ENCODE measurements around the gene TARS2.

Gene TARS2

DNA sequence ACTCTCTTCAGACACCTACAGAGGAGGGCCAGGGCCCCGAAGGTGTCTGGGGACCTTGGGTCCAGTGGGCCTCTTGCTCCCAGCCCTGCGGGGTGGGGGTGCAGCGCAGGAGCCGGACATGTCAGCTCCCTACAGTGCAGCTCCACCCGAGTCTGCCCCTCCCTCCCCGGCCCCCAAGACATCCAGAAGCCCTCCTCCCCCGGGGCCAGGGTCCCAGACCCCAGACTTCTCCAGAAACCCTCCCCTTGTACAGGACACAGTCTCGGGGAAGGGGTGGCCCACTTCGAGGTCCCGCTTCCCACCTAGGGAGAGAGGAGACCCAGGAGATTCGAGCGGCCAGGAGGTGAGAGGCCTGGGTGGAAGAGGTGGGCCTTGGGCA lies 65.7 kb downstream of the TARS2 start:
- Histone ChIP-seq H3K4me3 (ENCODE audit: low read depth in 1 of 2, low read length in 2 of 2) (no peak overlapping the region), H3K4me1 (ENCODE audit: insufficient read depth, low read length) (peaks cover 10% of the 10 kb centered on the region)

DNA sequence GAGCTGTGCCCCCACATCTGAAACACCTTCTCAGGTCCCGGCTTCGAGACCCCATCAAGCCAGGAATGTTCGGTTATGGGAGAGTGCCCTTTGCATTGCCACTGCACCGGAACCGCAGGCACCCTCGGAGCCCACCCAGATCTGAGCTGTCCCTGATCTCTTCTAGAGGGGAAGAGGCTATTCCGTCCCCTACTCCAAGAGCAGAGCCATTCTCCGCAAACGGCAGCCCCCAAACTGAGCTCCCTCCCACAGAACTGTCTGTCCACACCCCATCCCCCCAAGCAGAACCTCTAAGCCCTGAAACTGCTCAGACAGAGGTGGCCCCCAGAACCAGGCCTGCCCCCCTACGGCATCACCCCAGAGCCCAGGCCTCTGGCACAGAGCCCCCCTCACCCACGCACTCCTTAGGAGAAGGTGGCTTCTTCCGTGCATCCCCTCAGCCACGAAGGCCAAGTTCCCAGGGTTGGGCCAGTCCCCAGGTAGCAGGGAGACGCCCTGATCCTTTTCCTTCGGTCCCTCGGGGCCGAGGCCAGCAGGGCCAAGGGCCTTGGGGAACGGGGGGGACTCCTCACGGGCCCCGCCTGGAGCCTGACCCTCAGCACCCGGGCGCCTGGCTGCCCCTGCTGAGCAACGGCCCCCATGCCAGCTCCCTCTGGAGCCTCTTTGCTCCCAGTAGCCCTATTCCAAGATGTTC lies 66.3 kb downstream of the TARS2 start:
- H3K27me3 ChIP-seq (ENCODE audit: control insufficient read depth in 1 of 2, insufficient read depth in 2 of 2, low read length in 2 of 2) = no peaks in the 10 kb centered on the region
- H3K4me1 ChIP-seq (ENCODE audit: insufficient read depth, low read length) = peaks cover 10% of the 10 kb centered on the region
- peak overlapping the region; percentile 80 for H3K27ac ChIP-seq (ENCODE audit: low read depth, low read length)
- peaks cover 13% of the 10 kb centered on the region for H3K36me3 ChIP-seq (ENCODE audit: insufficient read depth, low read length)
- H3K9ac ChIP-seq (ENCODE audit: low read length) = no peak overlapping the region
- H3K4me3 ChIP-seq (ENCODE audit: low read depth in 1 of 2, low read length in 2 of 2) = no peak overlapping the region
- no peaks in the 10 kb centered on the region for H3K9me3 ChIP-seq (ENCODE audit: low read length)

More for the DNA sequence above, 65.7 kb downstream of the TARS2 start:
- Histone ChIP-seq H3K27me3 (ENCODE audit: control insufficient read depth in 1 of 2, insufficient read depth in 2 of 2, low read length in 2 of 2) (no peaks in the 10 kb centered on the region), H3K9ac (ENCODE audit: low read length) (no peak overlapping the region), H3K9me3 (ENCODE audit: low read length) (no peaks in the 10 kb centered on the region), H3K27ac (ENCODE audit: low read depth, low read length) (peak overlapping the region; percentile 80), H3K36me3 (ENCODE audit: insufficient read depth, low read length) (peaks cover 13% of the 10 kb centered on the region)

DNA sequence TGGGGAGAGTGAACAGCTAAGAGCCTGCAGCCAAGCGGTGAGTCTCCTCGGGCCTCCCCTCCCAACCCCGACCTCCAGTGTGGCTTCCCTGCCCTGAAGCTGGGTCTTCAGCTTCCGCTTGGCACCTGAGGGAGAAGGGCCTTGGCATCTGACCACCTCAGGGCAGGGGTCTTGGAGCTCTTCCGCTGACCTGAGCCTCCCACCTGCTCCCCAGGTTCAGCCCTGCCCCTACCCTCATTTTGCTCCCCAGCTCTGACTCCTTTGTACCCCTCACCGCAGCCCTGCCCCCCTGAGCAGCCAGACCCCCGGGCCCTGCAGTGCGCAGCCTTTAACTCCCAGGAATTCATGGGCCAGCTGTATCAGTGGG lies 66.8 kb downstream of the TARS2 start:
- no peaks in the 10 kb centered on the region for H3K27me3 ChIP-seq (ENCODE audit: control insufficient read depth in 1 of 2, insufficient read depth in 2 of 2, low read length in 2 of 2)
- H3K4me1 ChIP-seq (ENCODE audit: insufficient read depth, low read length) = peaks cover 10% of the 10 kb centered on the region
- no peak overlapping the region for H3K27ac ChIP-seq (ENCODE audit: low read depth, low read length)
- no peaks in the 10 kb centered on the region for H3K9me3 ChIP-seq (ENCODE audit: low read length)
- H3K4me3 ChIP-seq (ENCODE audit: low read depth in 1 of 2, low read length in 2 of 2) = no peak overlapping the region
- peaks cover 13% of the 10 kb centered on the region for H3K36me3 ChIP-seq (ENCODE audit: insufficient read depth, low read length)
- H3K9ac ChIP-seq (ENCODE audit: low read length) = no peak overlapping the region

DNA sequence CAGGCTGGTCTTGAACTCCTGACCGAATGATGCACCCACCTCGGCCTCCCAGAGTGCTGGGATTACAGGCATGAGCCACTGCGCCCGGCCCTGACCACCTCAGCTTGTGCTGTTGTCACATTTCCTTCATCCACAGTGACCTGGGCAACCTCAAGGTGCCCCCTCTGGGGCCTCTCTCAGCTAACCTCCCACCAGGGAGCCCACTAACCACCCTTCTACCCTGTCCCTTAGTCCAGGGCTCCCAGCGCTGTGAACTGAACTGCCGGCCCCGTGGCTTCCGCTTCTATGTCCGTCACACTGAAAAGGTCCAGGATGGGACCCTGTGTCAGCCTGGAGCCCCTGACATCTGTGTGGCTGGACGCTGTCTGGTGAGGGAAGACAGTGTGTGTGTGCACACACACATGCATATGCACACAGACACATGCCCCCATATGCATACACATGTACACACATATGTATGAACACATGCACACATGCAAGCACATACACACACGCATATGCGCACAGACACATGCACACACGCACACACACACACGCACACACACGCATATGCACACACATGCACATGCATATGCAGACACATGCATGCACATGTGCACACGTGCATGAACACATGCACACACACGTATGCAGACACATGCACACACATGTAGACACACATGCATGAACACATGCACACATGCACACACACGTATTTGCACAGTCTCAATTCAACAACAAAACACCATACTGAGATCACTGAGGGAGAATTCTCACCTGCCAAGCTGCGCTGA lies 68.2 kb downstream of the TARS2 start:
- Histone ChIP-seq H3K27me3 (ENCODE audit: control insufficient read depth in 1 of 2, insufficient read depth in 2 of 2, low read length in 2 of 2) (no peaks in the 10 kb centered on the region), H3K4me1 (ENCODE audit: insufficient read depth, low read length) (peaks cover 23% of the 10 kb centered on the region), H3K4me3 (ENCODE audit: low read depth in 1 of 2, low read length in 2 of 2) (no peak overlapping the region), H3K9ac (ENCODE audit: low read length) (no peak overlapping the region), H3K36me3 (ENCODE audit: insufficient read depth, low read length) (peaks cover 13% of the 10 kb centered on the region), H3K27ac (ENCODE audit: low read depth, low read length) (no peak overlapping the region), H3K9me3 (ENCODE audit: low read length) (no peaks in the 10 kb centered on the region)

DNA sequence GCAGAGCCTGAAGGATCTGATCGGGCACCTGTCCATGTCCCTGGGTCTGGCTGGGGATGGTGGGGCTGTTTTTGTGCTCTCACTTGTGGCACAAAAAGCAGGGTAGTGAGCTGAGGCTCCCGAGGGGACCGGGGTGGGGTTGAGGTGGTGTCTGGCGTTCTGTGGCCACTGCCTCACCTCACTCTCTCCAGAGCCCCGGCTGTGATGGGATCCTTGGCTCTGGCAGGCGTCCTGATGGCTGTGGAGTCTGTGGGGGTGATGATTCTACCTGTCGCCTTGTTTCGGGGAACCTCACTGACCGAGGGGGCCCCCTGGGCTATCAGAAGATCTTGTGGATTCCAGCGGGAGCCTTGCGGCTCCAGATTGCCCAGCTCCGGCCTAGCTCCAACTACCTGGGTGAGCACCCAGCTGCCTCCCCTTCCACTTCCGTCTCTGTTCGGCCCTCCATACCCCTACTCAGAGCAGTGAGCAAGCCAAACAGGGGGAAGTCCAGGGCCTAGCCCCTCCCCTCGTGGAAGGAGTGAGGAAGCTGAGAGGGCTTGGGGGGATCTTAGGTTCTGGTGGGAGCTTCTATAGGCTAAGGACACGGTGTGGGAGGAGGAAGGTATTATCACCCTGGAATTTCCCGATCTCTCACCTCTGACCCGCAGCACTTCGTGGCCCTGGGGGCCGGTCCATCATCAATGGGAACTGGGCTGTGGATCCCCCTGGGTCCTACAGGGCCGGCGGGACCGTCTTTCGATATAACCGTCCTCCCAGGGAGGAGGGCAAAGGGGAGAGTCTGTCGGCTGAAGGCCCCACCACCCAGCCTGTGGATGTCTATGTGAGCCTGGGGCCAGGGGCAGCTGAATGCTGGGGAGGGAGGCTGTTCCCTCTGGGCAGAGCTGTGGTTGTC lies 69.0 kb downstream of the TARS2 start:
- Histone ChIP-seq H3K36me3 (ENCODE audit: insufficient read depth, low read length) (peaks cover 13% of the 10 kb centered on the region), H3K27ac (ENCODE audit: low read depth, low read length) (no peak overlapping the region), H3K4me1 (ENCODE audit: insufficient read depth, low read length) (peaks cover 28% of the 10 kb centered on the region), H3K9ac (ENCODE audit: low read length) (no peak overlapping the region), H3K9me3 (ENCODE audit: low read length) (no peaks in the 10 kb centered on the region), H3K27me3 (ENCODE audit: control insufficient read depth in 1 of 2, insufficient read depth in 2 of 2, low read length in 2 of 2) (no peaks in the 10 kb centered on the region), H3K4me3 (ENCODE audit: low read depth in 1 of 2, low read length in 2 of 2) (no peak overlapping the region)

DNA sequence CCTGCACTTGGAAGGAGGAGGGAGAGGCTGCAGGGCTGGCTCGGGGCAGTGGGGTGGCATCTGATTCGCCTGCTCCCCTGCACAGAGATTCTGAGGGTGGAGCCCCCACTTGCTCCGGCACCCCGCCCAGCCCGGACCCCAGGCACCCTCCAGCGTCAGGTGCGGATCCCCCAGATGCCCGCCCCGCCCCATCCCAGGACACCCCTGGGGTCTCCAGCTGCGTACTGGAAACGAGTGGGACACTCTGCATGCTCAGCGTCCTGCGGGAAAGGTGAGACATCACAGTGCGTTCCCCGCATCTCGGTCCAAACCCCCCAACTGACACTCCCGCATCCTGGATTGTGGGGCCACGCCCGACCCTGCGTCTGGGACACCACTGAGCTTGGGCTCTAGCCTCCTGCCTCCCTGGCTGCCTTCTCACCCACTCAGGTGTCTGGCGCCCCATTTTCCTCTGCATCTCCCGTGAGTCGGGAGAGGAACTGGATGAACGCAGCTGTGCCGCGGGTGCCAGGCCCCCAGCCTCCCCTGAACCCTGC lies 69.9 kb downstream of the TARS2 start:
- Histone ChIP-seq H3K36me3 (ENCODE audit: insufficient read depth, low read length) (peaks cover 13% of the 10 kb centered on the region), H3K27ac (ENCODE audit: low read depth, low read length) (no peak overlapping the region)

More for the DNA sequence above, 69.9 kb downstream of the TARS2 start:
- Histone ChIP-seq H3K4me1 (ENCODE audit: insufficient read depth, low read length) (peaks cover 33% of the 10 kb centered on the region), H3K9me3 (ENCODE audit: low read length) (no peaks in the 10 kb centered on the region), H3K27me3 (ENCODE audit: control insufficient read depth in 1 of 2, insufficient read depth in 2 of 2, low read length in 2 of 2) (no peaks in the 10 kb centered on the region), H3K4me3 (ENCODE audit: low read depth in 1 of 2, low read length in 2 of 2) (no peak overlapping the region), H3K9ac (ENCODE audit: low read length) (no peak overlapping the region)
